Stimulated activated naive CD4-positive, alpha-beta T cell treated with Interleukin-2 at 50 U/mL for 16 hours (primary cell): ENCODE data around the gene HOPX.
"Not testable (repeated sequence)": the region's sequence is repeated elsewhere in the genome, so short reads cannot be mapped to it uniquely, and the experiment has no call there.

ENCODE experiments used
- DNase-seq: peaks from one replicate; lab custom pipeline; 2025; lab: John Stamatoyannopoulos, UW

The HOPX gene

DNA sequence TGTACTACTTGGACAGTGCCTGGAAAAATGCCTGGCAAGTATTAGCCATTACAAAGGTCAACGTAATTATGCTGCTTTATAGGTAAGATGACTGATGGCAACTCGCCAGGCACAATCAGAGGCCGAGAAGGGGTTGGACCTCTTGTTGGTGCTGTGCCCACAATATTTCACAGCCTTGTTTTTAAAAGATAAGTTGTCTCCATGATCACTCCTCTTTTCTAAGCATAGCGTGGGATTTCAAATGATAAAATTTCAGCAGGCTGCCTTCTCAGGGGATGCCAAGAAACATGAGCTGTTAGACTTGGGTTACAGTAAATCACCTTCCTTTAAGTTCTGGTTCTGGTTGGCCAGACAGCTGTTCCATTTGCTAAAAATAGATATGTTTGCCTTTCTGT is 26.9 kb downstream of the HOPX start:
- no peak for DNase-seq

DNA sequence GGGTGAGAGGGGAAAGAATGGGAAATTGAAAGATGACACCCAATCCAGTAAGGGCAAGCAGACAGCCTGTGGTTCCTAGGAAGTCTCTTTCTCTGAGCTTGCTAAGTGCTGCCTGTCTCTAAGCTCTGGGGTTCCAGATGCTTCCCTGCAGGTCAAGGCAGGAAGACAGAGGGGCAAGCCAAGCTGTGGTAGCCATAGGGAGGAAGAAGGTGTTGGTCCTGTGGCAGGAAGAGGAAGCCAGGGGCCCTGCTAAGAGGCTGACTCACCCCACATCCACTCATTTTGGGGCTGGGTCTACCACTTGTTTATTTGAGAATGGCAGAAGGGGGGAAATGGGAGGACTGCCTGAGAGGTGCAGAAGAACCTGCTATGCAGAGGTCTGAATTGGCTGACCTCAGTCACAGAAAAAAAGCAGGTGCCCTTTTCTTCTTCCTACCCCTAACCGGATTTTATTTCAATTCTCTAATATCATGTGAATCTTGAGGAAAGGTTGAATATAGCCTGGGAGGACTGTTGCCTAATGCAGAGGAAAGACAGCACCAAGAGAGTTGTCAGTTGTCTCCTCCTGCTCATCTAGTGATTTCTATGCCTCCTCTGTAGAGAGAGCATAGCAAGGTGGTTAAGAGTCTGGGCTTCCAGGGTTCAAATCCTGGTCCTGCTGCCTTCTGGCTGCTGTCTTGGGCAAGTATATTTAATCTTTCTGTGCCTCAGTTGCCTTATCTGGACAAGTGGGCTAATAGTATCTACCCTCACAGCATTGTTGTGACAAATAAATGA is 27.4 kb downstream of the HOPX start:
- DNase-seq, result peak; percentile 32

DNA sequence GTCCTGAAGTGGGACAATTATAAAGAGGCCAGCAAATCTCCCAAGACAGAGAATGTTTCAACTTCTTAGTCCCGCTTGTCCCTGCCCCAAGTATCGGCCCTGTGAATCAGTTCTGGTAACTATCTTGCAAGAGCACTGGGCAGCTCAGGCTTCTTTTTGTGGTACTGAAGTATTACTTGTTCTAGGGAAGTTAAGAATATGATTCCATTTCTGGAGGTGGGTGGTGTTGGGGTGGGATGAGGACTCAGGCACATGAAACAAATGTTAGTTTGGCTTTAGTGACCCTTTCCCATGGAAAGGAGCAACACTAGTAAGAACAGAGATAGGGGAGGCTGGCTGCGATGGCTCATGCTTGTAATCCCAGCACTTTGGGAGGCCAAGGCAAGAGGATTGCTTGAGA is 28.9 kb downstream of the HOPX start:
- DNase-seq, result no peak

GRCh38 chr4:56651056-56651350 is 30.1 kb downstream of the HOPX start:
- no peak for DNase-seq

DNA sequence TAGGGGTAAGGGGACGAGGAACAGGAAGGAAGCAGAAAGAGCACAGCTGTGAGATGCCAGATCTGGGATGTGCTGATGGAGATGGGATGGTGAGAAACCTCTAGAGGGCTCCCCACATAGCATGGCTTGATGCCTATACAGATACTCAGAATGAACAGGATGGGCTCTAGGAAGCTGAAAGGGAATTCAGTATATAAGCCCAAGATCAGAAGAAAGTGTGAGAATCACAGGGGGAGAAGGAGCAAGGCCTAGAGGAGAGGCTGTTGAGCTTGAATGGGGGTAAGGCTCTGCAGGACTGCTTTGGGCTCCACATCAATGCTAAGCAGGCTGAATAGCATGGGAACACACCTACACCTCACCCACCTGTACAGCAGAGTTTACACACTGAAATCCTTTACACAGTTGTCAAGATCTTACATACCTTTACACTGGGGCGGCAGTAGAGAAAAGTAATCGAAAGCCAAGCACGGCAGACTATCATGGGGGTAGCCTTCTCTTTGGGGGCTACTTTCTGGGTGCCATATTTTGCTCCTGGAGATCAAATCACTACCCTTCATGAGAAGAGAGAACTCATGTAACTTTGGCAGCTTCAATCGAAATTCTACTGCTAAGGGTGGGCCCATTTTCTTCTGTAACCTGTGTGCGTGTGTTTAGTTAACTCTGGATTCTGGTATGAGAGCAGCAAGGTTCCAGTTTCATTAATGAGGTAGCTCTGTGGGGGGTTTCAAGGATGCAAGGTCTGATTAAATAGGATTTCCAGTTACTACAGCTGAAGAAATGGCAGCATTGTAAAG is 30.6 kb downstream of the HOPX start:
- DNase-seq, result no peak

DNA sequence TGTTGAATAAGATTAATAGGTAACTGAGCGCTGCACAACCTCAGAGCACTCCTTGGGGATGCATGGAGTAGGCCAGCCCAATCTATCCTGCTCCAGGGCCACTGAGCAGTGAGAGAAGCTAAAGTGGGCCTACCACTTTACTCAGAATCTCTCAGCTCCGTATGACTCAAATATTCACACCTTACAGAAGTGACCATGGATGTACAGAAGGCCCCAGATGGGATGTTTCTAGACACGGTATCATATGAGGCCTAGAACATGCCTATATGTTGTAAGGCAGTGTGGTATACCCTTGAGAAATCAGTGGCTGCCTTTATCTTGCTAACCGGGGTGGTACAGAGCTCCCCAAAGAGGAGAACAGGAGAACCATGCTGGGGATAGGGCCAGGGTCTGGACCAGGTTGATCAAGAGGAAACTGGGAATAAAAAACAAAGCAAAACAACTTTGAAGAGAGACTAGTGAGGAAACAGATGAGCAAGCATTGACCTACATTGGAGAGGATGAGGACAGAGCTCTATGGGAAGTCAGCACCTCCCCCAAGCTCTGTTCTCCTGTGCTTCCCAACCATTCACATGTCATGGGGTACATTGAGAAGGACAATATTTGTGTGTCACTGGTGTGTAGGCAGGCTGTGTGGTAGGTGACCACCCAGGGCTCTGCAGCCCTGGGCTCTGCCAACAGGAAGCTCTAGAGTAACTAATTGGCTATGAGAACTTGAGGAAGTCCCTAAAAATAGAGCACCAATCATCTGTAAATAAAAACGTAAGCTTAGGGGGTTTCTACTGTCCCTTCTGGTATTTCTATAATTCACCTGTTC is 31.4 kb downstream of the HOPX start:
- no peak for DNase-seq

GRCh38 chr4:56648824-56649151 is 32.3 kb downstream of the HOPX start:
- no peak for DNase-seq

DNA sequence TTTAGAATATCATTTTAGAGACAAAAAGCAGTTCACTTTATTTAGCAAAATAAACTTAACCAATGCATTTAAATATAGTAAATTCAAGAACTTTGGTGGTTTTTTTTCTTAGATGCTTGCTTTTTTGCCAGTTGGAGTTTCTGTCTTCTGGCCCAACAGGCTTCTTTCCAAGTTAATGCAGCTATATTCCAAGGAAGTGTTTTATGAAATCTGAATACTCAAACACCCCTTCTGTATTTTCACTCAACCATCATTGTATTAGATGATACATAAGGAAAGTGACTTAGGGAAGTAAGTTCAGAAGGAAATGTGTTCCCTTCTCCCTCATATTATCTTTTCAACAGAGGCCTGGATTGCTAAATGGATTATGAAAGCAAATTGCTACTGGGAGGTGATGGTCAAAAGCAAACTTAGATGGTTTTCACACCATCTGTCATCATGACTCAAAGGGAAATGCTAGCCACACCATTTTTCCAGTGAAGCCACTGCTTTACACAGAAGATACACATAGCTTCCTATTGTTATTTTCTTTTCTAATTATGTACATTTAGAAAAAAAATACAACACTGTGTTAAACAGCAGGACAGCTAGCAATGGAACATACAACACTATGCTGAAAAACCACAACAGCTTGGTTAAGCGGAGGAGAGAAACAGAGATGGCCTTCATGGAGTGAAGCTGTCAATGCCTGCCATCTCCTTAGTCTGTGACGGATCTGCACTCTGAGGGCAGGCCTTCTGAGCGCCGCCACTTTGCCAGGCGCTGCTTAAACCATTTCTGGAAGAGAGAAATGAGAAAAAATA is 32.9 kb downstream of the HOPX start:
- DNase-seq, result no peak

DNA sequence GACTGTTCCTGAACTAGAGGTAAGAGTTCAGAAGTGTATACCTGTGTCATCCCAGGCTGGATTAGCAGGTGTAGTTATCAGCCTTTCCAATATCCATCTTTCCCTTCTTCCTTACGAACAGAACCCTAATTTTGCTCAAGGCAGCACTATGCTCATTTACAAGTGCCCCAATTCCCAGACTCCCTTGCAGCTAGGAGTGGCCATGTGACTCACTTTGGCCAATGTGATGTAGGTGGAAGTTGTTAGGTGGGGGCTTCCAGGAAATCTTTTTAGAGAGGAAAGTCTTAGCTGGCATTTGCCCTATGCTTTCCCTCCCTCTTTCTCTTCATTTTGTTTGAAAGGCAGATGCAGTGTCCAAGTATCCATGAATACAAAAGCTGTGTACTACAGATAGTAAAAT is 34.8 kb downstream of the HOPX start:
- DNase-seq, result no peak

DNA sequence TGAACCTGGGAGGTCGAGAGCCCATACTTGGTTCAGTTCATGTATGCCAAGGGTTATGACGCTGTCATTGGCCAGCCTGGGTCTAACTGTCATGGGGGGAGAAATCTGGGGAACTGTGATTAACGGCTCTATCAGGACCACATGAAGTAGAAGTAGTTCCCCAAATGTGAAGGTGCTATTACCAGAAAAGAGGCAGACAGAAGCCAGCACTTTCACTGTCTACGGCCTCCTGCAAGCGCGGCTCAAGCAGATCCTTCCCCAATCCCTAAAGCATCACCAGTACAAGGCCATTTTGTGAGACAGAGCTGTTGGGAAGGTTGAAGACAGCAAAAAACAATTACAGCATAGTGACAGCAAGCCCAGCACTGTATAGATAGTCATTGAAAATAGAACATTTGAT is 37.5 kb downstream of the HOPX start:
- DNase-seq, result no peak

GRCh38 chr4:56641494-56642051 is 39.5 kb downstream of the HOPX start:
- no peak for DNase-seq

GRCh38 chr4:56640621-56641493 is 40.2 kb downstream of the HOPX start:
- DNase-seq, result peak; percentile 16

DNA sequence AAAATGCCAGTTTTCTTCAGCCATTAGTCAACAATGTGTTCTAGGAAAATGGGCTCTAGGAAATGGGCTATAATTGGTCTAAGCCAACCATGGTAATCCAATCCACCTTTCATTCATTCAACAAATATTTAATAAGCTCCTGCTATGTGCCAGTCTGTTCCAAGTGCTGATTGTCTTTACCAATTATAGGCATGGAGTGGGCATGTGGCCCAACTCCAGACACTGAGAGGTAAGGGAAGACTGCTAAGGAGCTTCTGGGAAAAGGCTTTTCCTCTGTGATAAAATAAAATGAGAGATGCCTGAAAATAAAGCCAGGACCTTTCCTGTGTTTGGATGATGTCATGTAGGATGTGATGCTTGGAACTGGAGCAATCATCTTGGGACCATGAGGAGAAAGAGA is 43.3 kb downstream of the HOPX start:
- no peak for DNase-seq

DNA sequence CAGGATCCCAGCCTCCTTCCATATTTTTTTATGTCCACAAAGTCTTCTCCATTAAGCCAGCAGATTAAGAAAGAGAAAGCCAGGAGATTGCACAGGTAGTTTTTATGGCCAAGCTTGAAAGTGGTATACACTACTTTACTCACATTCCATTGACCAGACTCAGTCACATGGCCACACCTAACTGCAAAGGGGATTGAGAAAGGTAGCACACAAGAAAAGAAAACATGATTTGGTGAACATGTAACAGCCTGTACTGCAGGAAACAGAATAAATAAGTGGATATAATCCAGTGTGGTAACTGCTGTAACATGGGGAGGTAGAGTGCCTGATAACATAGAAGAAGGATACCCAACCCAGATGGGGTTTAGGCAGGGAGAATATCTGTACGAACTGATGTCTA is 43.9 kb downstream of the HOPX start:
- DNase-seq, result no peak

- not testable (repeated sequence) for DNase-seq
These were observed 46.1 kb downstream of the HOPX start for GRCh38 chr4:56634954-56635353.

DNA sequence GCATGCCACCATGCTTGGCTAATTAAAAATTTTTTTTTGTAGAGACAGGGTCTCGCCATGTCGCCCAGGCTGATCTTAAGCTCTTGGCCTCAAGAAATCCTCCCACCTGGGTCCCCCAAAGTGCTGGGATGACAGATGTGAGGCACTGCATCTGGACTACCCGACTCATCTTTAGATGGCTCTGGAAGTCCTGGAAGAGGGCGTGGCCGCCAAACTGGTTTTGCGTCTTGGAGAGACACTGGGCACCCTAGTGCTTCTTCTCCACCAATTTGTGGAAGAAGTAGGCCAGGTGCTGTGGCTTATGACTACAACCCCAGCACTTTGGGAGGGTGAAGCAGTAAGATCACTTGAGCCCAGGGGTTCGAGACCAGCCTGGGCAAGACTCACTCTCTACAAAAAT is 47.6 kb downstream of the HOPX start:
- DNase-seq, result no peak

- DNase-seq, result no peak
These were observed 50.0 kb downstream of the HOPX start for GRCh38 chr4:56630876-56631666.

- no peak for DNase-seq
These were observed 52.5 kb downstream of the HOPX start for GRCh38 chr4:56628592-56628991.

GRCh38 chr4:56627985-56628384 is 53.1 kb downstream of the HOPX start:
- DNase-seq, result no peak

GRCh38 chr4:56627375-56627774 is 53.7 kb downstream of the HOPX start:
- DNase-seq, result no peak
